Measurements from ENCODE around the gene GIMAP1.
A peak's percentile ranks its signal among the peaks of the same experiment; 100 is the strongest.

Gene GIMAP1

GRCh38 chr7:150742286-150742968, 26.0 kb downstream of the GIMAP1 start:
- DNase-seq (ENCODE audit: low spot score in 2 of 2) (no peak), ATAC-seq (replicated peaks; ENCODE audit: extremely low read depth, poor library complexity, severe bottlenecking) (no peak)
- Mint-ChIP-seq H3K4me1 (peaks cover 79% of the 10 kb centered on the region), H3K9me3 (no peaks in the 10 kb centered on the region), H3K4me3 (peak overlapping the region; percentile 86), H3K27me3 (no peaks in the 10 kb centered on the region), H3K27ac (ENCODE audit: low read depth) (peak overlapping the region; percentile 98), H3K36me3 (ENCODE audit: insufficient read depth) (peaks cover 71% of the 10 kb centered on the region)

GRCh38 chr7:150744041-150744656, 27.7 kb downstream of the GIMAP1 start:
- H3K9me3 Mint-ChIP-seq = no peaks in the 10 kb centered on the region
- H3K27ac Mint-ChIP-seq (ENCODE audit: low read depth) = peak overlapping the region; percentile 98
- H3K36me3 Mint-ChIP-seq (ENCODE audit: insufficient read depth) = peaks cover 60% of the 10 kb centered on the region
- peak overlapping the region; percentile 86 for H3K4me3 Mint-ChIP-seq
- ATAC-seq (replicated peaks; ENCODE audit: extremely low read depth, poor library complexity, severe bottlenecking) = no peak
- DNase-seq (ENCODE audit: low spot score in 2 of 2) = no peak
- no peaks in the 10 kb centered on the region for H3K27me3 Mint-ChIP-seq
- peaks cover 96% of the 10 kb centered on the region for H3K4me1 Mint-ChIP-seq

- H3K9me3 Mint-ChIP-seq = no peaks in the 10 kb centered on the region
- H3K4me1 Mint-ChIP-seq = peaks cover 99% of the 10 kb centered on the region
- H3K4me3 Mint-ChIP-seq = peak overlapping the region; percentile 86
- no peaks in the 10 kb centered on the region for H3K27me3 Mint-ChIP-seq
- DNase-seq (ENCODE audit: low spot score in 2 of 2) (no peak), ATAC-seq (replicated peaks; ENCODE audit: extremely low read depth, poor library complexity, severe bottlenecking) (no peak)
- peaks cover 53% of the 10 kb centered on the region for H3K36me3 Mint-ChIP-seq (ENCODE audit: insufficient read depth)
- peak overlapping the region; percentile 98 for H3K27ac Mint-ChIP-seq (ENCODE audit: low read depth)
Measured at GRCh38 chr7:150745086-150745485, 28.7 kb downstream of the GIMAP1 start.

- ATAC-seq (replicated peaks; ENCODE audit: extremely low read depth, poor library complexity, severe bottlenecking) = no peak
- Mint-ChIP-seq H3K36me3 (ENCODE audit: insufficient read depth) (peaks cover 45% of the 10 kb centered on the region), H3K27me3 (no peaks in the 10 kb centered on the region), H3K9me3 (no peaks in the 10 kb centered on the region), H3K4me3 (peak overlapping the region; percentile 86), H3K4me1 (peaks cover 98% of the 10 kb centered on the region), H3K27ac (ENCODE audit: low read depth) (peak overlapping the region; percentile 98)
- no peak for DNase-seq (ENCODE audit: low spot score in 2 of 2)
Measured at GRCh38 chr7:150745876-150746275, 29.5 kb downstream of the GIMAP1 start.

GRCh38 chr7:150746921-150747320, 30.5 kb downstream of the GIMAP1 start:
- peak overlapping the region; percentile 42 for H3K4me3 Mint-ChIP-seq
- H3K27me3 Mint-ChIP-seq = no peaks in the 10 kb centered on the region
- DNase-seq (ENCODE audit: low spot score in 2 of 2) = no peak
- peaks cover 87% of the 10 kb centered on the region for H3K4me1 Mint-ChIP-seq
- no peak for ATAC-seq (replicated peaks; ENCODE audit: extremely low read depth, poor library complexity, severe bottlenecking)
- peak overlapping the region; percentile 87 for H3K27ac Mint-ChIP-seq (ENCODE audit: low read depth)
- no peaks in the 10 kb centered on the region for H3K9me3 Mint-ChIP-seq
- H3K36me3 Mint-ChIP-seq (ENCODE audit: insufficient read depth) = peaks cover 35% of the 10 kb centered on the region

- DNase-seq (ENCODE audit: low spot score in 2 of 2) (no peak), ATAC-seq (replicated peaks; ENCODE audit: extremely low read depth, poor library complexity, severe bottlenecking) (peak; percentile 72)
- peak overlapping the region; percentile 23 for H3K4me3 Mint-ChIP-seq
- H3K36me3 Mint-ChIP-seq (ENCODE audit: insufficient read depth) = peaks cover 22% of the 10 kb centered on the region
- peaks cover 79% of the 10 kb centered on the region for H3K4me1 Mint-ChIP-seq
- H3K27me3 Mint-ChIP-seq = no peaks in the 10 kb centered on the region
- H3K27ac Mint-ChIP-seq (ENCODE audit: low read depth) = peak overlapping the region; percentile 87
- no peaks in the 10 kb centered on the region for H3K9me3 Mint-ChIP-seq
Measured at GRCh38 chr7:150748376-150748775, 32.0 kb downstream of the GIMAP1 start.

GRCh38 chr7:150751702-150752101, 35.3 kb downstream of the GIMAP1 start:
- DNase-seq (ENCODE audit: low spot score in 2 of 2) (no peak), ATAC-seq (replicated peaks; ENCODE audit: extremely low read depth, poor library complexity, severe bottlenecking) (no peak)
- Mint-ChIP-seq H3K27ac (ENCODE audit: low read depth) (no peak overlapping the region), H3K27me3 (no peaks in the 10 kb centered on the region), H3K36me3 (ENCODE audit: insufficient read depth) (peaks cover 14% of the 10 kb centered on the region), H3K4me1 (peaks cover 73% of the 10 kb centered on the region), H3K4me3 (no peak overlapping the region), H3K9me3 (no peaks in the 10 kb centered on the region)

GRCh38 chr7:150753239-150753638, 36.8 kb downstream of the GIMAP1 start:
- H3K4me3 Mint-ChIP-seq = no peak overlapping the region
- no peaks in the 10 kb centered on the region for H3K9me3 Mint-ChIP-seq
- no peak for DNase-seq (ENCODE audit: low spot score in 2 of 2)
- no peak for ATAC-seq (replicated peaks; ENCODE audit: extremely low read depth, poor library complexity, severe bottlenecking)
- H3K27ac Mint-ChIP-seq (ENCODE audit: low read depth) = peak overlapping the region; percentile 87
- peaks cover 15% of the 10 kb centered on the region for H3K36me3 Mint-ChIP-seq (ENCODE audit: insufficient read depth)
- H3K27me3 Mint-ChIP-seq = no peaks in the 10 kb centered on the region
- H3K4me1 Mint-ChIP-seq = peaks cover 62% of the 10 kb centered on the region

- Mint-ChIP-seq H3K27me3 (no peaks in the 10 kb centered on the region), H3K36me3 (ENCODE audit: insufficient read depth) (peaks cover 15% of the 10 kb centered on the region), H3K9me3 (no peaks in the 10 kb centered on the region), H3K4me3 (peak overlapping the region; percentile 50), H3K27ac (ENCODE audit: low read depth) (peak overlapping the region; percentile 87), H3K4me1 (peaks cover 55% of the 10 kb centered on the region)
- DNase-seq (ENCODE audit: low spot score in 2 of 2) = no peak
- ATAC-seq (replicated peaks; ENCODE audit: extremely low read depth, poor library complexity, severe bottlenecking) = no peak
Measured at GRCh38 chr7:150753826-150754603, 37.6 kb downstream of the GIMAP1 start.

- H3K27me3 Mint-ChIP-seq = no peaks in the 10 kb centered on the region
- no peak for DNase-seq (ENCODE audit: low spot score in 2 of 2)
- peaks cover 15% of the 10 kb centered on the region for H3K36me3 Mint-ChIP-seq (ENCODE audit: insufficient read depth)
- no peak for ATAC-seq (replicated peaks; ENCODE audit: extremely low read depth, poor library complexity, severe bottlenecking)
- H3K27ac Mint-ChIP-seq (ENCODE audit: low read depth) = peak overlapping the region; percentile 87
- no peaks in the 10 kb centered on the region for H3K9me3 Mint-ChIP-seq
- peaks cover 45% of the 10 kb centered on the region for H3K4me1 Mint-ChIP-seq
- H3K4me3 Mint-ChIP-seq = peak overlapping the region; percentile 44
Measured at GRCh38 chr7:150754951-150755350, 38.5 kb downstream of the GIMAP1 start.

GRCh38 chr7:150755473-150756099, 39.2 kb downstream of the GIMAP1 start:
- H3K4me3 Mint-ChIP-seq = peak overlapping the region; percentile 44
- H3K36me3 Mint-ChIP-seq (ENCODE audit: insufficient read depth) = peaks cover 15% of the 10 kb centered on the region
- ATAC-seq (replicated peaks; ENCODE audit: extremely low read depth, poor library complexity, severe bottlenecking) (peak; percentile 96), DNase-seq (ENCODE audit: low spot score in 2 of 2) (peak in 1 of 2 donors; percentile 61)
- peaks cover 39% of the 10 kb centered on the region for H3K4me1 Mint-ChIP-seq
- H3K27me3 Mint-ChIP-seq = no peaks in the 10 kb centered on the region
- H3K9me3 Mint-ChIP-seq = no peaks in the 10 kb centered on the region
- peak overlapping the region; percentile 87 for H3K27ac Mint-ChIP-seq (ENCODE audit: low read depth)

- DNase-seq (ENCODE audit: low spot score in 2 of 2) (no peak), ATAC-seq (replicated peaks; ENCODE audit: extremely low read depth, poor library complexity, severe bottlenecking) (no peak)
- Mint-ChIP-seq H3K4me1 (peaks cover 37% of the 10 kb centered on the region), H3K27me3 (no peaks in the 10 kb centered on the region), H3K27ac (ENCODE audit: low read depth) (peak overlapping the region; percentile 87), H3K9me3 (no peaks in the 10 kb centered on the region), H3K36me3 (ENCODE audit: insufficient read depth) (peaks cover 15% of the 10 kb centered on the region), H3K4me3 (peak overlapping the region; percentile 44)
Measured at GRCh38 chr7:150756166-150756565, 39.8 kb downstream of the GIMAP1 start.
